IMR-90 (cell line): ENCODE measurements around the gene MAP2K6. TPM values are rescaled to one million over a fixed set of nuclear protein-coding genes. Genes with fewer than 3 reads are reported as not detected.

Experiments used
- ATAC-seq: fragments of 200-7000 bp; cut with Tn5 transposase; 2 replicates; pipeline ENCODE4 v1.9.1; 2020; ENCODE audit warnings: low read depth, mild to moderate bottlenecking, moderate library complexity
- BruUV-seq: library from RNA; stranded (reverse); fragments of 400-500 nt; replicated peaks from 2 replicates; lab custom pipeline; 2021; lab: Mats Ljungman, UMichigan
- CTCF ChIA-PET: fragments of 300-600 bp; formaldehyde crosslinking; extraction: SDS; loops from one replicate; lab custom pipeline; 2021; ENCODE audit warnings: antibody characterized with exemption; lab: Yijun Ruan, JAX
- POLR2A ChIA-PET: fragments of 300-600 bp; sonication (Branson Sonifier 250); formaldehyde crosslinking; loops from one replicate; lab custom pipeline; 2022; ENCODE audit warnings: antibody characterized with exemption; ENCODE audit not compliant: unreplicated experiment; lab: Charles Lee
- DNase-seq: peaks from one replicate; pipeline ENCODE4 v3.0.0; 2013
- H2AFZ ChIP-seq: replicated peaks from 2 replicates; pipeline ENCODE3; 2013; ENCODE audit warnings: low read length, mild to moderate bottlenecking; ENCODE audit not compliant: poor library complexity
- H2AK5ac ChIP-seq: 2 replicates; pipeline ENCODE4 v1.6.1; 2013; ENCODE audit warnings: low read depth, low read length, inconsistent platforms
- H2AK9ac ChIP-seq: replicated peaks from 2 replicates; pipeline ENCODE3; 2013; ENCODE audit warnings: mild to moderate bottlenecking, low read depth, low read length, moderate library complexity; ENCODE audit not compliant: poor library complexity
- H2BK120ac ChIP-seq: 2 replicates; pipeline ENCODE4 v1.6.1; 2013; ENCODE audit warnings: low read depth, low read length, inconsistent platforms
- H2BK15ac ChIP-seq: 3 replicates; pipeline ENCODE4 v1.6.1; 2013; ENCODE audit warnings: low read depth, low read length, inconsistent platforms
- H2BK20ac ChIP-seq: 2 replicates; pipeline ENCODE4 v1.6.1; 2013; ENCODE audit warnings: low read depth, mild to moderate bottlenecking, inconsistent platforms, low read length, moderate library complexity
- H2BK5ac ChIP-seq: 2 replicates; pipeline ENCODE4 v1.6.1; 2013; ENCODE audit warnings: mild to moderate bottlenecking, low read depth, low read length, inconsistent platforms; ENCODE audit not compliant: poor library complexity, severe bottlenecking
- H3K14ac ChIP-seq: replicated peaks from 2 replicates; pipeline ENCODE4 v1.6.1; 2013; ENCODE audit warnings: low read depth, low read length, inconsistent platforms
- H3K18ac ChIP-seq: 2 replicates; pipeline ENCODE4 v1.6.1; 2013; ENCODE audit warnings: low read depth, low read length, control low read depth
- H3K23ac ChIP-seq: 2 replicates; pipeline ENCODE4 v1.6.1; 2013; ENCODE audit warnings: low read depth, low read length, inconsistent platforms
- H3K27ac ChIP-seq: 2 replicates; pipeline ENCODE4 v1.5.1; 2013; ENCODE audit warnings: mild to moderate bottlenecking, control low read depth, low read length; ENCODE audit not compliant: insufficient read depth
- H3K27me3 ChIP-seq: 2 replicates; pipeline ENCODE4 v1.6.1; 2013; ENCODE audit warnings: low read length; ENCODE audit not compliant: control insufficient read depth, insufficient read depth
- H3K36me3 ChIP-seq: 2 replicates; pipeline ENCODE4 v1.6.1; 2013; ENCODE audit warnings: low read length, mixed read lengths; ENCODE audit not compliant: control insufficient read depth, insufficient read depth
- H3K4ac ChIP-seq: 2 replicates; pipeline ENCODE4 v1.6.1; 2013; ENCODE audit warnings: low read depth, low read length, inconsistent platforms
- H3K4me1 ChIP-seq: 2 replicates; pipeline ENCODE4 v1.6.1; 2013; ENCODE audit warnings: low read length, mixed read lengths; ENCODE audit not compliant: control insufficient read depth, insufficient read depth
- H3K4me2 ChIP-seq: 2 replicates; pipeline ENCODE4 v1.6.1; 2013; ENCODE audit warnings: low read depth, mild to moderate bottlenecking, control low read depth, low read length, moderate library complexity
- H3K4me3 ChIP-seq: 2 replicates; pipeline ENCODE4 v1.5.1; 2013; ENCODE audit warnings: low read depth, mild to moderate bottlenecking, control low read depth, low read length, moderate library complexity; ENCODE audit not compliant: insufficient read depth
- H3K56ac ChIP-seq: 2 replicates; pipeline ENCODE4 v1.6.1; 2013; ENCODE audit warnings: low read length, inconsistent platforms; ENCODE audit not compliant: insufficient read depth; ENCODE audit errors: extremely low read depth
- H3K79me1 ChIP-seq, 2 experiments: 2 replicates each; pipeline ENCODE4 v1.6.1; 2013; ENCODE audit warnings: low read length in 2 of 2, inconsistent platforms in 1 of 2, low read depth in 1 of 2
- H3K9ac ChIP-seq: 2 replicates; pipeline ENCODE4 v1.6.1; 2013; ENCODE audit warnings: low read depth, low read length, control low read depth
- H3K9me1 ChIP-seq: 2 replicates; pipeline ENCODE4 v1.6.1; 2013; ENCODE audit warnings: low read length, inconsistent platforms; ENCODE audit not compliant: insufficient read depth
- H3K9me3 ChIP-seq: 2 replicates; pipeline ENCODE4 v1.6.1; 2013; ENCODE audit warnings: low read length; ENCODE audit not compliant: control insufficient read depth, insufficient read depth
- H4K20me1 ChIP-seq: 2 replicates; pipeline ENCODE4 v1.6.1; 2013; ENCODE audit warnings: low read length, inconsistent platforms; ENCODE audit not compliant: insufficient read depth
- H4K5ac ChIP-seq: 2 replicates; pipeline ENCODE4 v1.6.1; 2013; ENCODE audit warnings: mild to moderate bottlenecking, low read depth, low read length, control low read depth
- H4K8ac ChIP-seq, 2 experiments: 2 replicates each; pipeline ENCODE4 v1.6.1; 2013; ENCODE audit warnings: low read depth in 2 of 2, low read length in 2 of 2, control low read depth in 1 of 2, inconsistent platforms in 1 of 2
- H4K91ac ChIP-seq: 2 replicates; pipeline ENCODE4 v1.6.1; 2013; ENCODE audit warnings: low read depth, low read length, inconsistent platforms; ENCODE audit not compliant: insufficient read depth
- CEBPB ChIP-seq: IDR thresholded peaks from 2 replicates; pipeline ENCODE4 v1.6.1; 2012; ENCODE audit warnings: low read depth, low read length, improper control_type of control experiment
- SMC3 ChIP-seq: fragments of 150-350 bp; IDR thresholded peaks from 2 replicates; pipeline ENCODE4 v1.6.1; 2016; ENCODE audit warnings: low read depth, mild to moderate bottlenecking, antibody characterized with exemption, low read length, moderate library complexity
- WGBS, 2 experiments: methylation state at CpG; one replicate each; pipeline versions ENCODE4 v1.1.5 to v1.1.7; 2013; ENCODE audit warnings: missing lambda C conversion rate in 2 of 2; ENCODE audit not compliant: insufficient read length in 1 of 2; ENCODE audit errors: extremely low coverage in 2 of 2; 5-methylcytosine and 5-hydroxymethylcytosine counted together
- dilution Hi-C: fragments of 300-500 bp; cut with HindIII; formaldehyde crosslinking; loops from one replicate; pipeline ENCODE4 v1.14.3; 2018; ENCODE audit warnings: low sequenced_read_pairs; ENCODE audit not compliant: unreplicated experiment
- in situ Hi-C: fragments of 300-500 bp; cut with MboI; formaldehyde crosslinking; loops from 3 replicates; pipeline ENCODE4 v1.14.3; 2019; ENCODE audit warnings: low sequenced_read_pairs, inconsistent platforms, mixed read lengths
- intact Hi-C: fragments of 100-400 bp; cut with micrococcal nuclease; formaldehyde crosslinking; loops from 2 replicates; pipeline ENCODE4 v1.10.0; 2022
- polyA plus RNA-seq, 3 experiments: library from polyadenylated mRNA; depleted of rRNA; stranded (reverse); fragments of >200 nt; gene quantifications; 2 replicates each; pipeline ENCODE4 v1.2.3, GENCODE V29; 2012; ENCODE audit warnings: low replicate concordance in 1 of 3
- total RNA-seq: library from RNA; depleted of rRNA; stranded (reverse); fragments of >200 nt; gene quantifications from 2 replicates; pipeline ENCODE4 v1.2.3, GENCODE V29; 2012

The MAP2K6 gene
- total and polyA plus RNA-seq, 2 of the 4 experiments (the other 2 are of a cell fraction) = 2.4 to 5.7 TPM

DNA sequence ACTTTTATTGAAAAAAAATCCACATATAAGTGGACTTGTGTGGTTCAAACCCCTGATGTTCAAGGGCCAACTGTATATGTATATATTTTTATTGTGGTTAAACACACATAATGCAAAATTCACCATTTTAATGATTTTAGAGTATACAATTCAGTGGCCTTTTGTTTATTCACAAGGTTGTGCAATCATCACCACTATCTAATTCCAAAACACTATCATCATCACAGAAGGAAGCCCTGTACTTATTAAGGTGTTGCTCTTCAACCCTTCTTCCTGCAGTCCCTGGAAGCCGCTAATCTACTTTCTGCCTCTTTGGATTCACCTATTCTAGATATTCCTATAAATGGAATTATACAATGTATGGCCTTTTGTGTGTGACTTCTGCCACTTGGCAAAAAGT lies 23.0 kb downstream of the MAP2K6 start:
- no peaks in the 10 kb centered on the region for H3K27me3 ChIP-seq
- no peaks in the 10 kb centered on the region for H3K79me1 ChIP-seq
- no TSS peak for BruUV-seq
- no peak overlapping the region for H2AFZ ChIP-seq
- H3K9ac ChIP-seq = no peak overlapping the region
- dilution Hi-C loops = no loop called here
- no peak overlapping the region for H2BK5ac ChIP-seq
- no peak overlapping the region for H4K5ac ChIP-seq
- H3K4me3 ChIP-seq = no peak overlapping the region
- H4K91ac ChIP-seq = no peak overlapping the region
- H2BK20ac ChIP-seq = no peak overlapping the region
- DNase-seq = no peak
- H3K4me1 ChIP-seq = no peaks in the 10 kb centered on the region
- H3K4me2 ChIP-seq = no peak overlapping the region
- H3K27ac ChIP-seq = no peak overlapping the region
- H4K8ac ChIP-seq = no peak overlapping the region
- H2AK5ac ChIP-seq = no peak overlapping the region
- no peaks in the 10 kb centered on the region for H4K20me1 ChIP-seq
- H3K9me1 ChIP-seq = no peaks in the 10 kb centered on the region
- no peak overlapping the region for H2BK120ac ChIP-seq
- intact Hi-C loops = no loop called here
- H3K4ac ChIP-seq = no peak overlapping the region
- TF ChIP-seq CEBPB = peak; percentile 79
- no peak for TF ChIP-seq SMC3
- H3K9me3 ChIP-seq = peaks cover 2% of the 10 kb centered on the region; the same call in 1 of the 2 replicates
- ATAC-seq = no peak
- ChIA-PET POLR2A (no interaction called here), CTCF (interaction anchor here (0.8 kb wide), 1 partner anchor 13 kb away, joined by 3 read pairs; no protein-coding TSS in a partner anchor)
- no peak overlapping the region for H2AK9ac ChIP-seq
- no peak overlapping the region for H3K18ac ChIP-seq
- no peak overlapping the region for H3K14ac ChIP-seq
- H3K23ac ChIP-seq = no peak overlapping the region
- no peak overlapping the region for H3K56ac ChIP-seq
- in situ Hi-C loops = no loop called here
- H3K36me3 ChIP-seq = no peaks in the 10 kb centered on the region
- WGBS, 2 experiments = no CpG with 5 or more reads among the region's 1 CpG
- H2BK15ac ChIP-seq = no peak overlapping the region
